Ecto neural progenitor cell (in vitro differentiated cells): ENCODE measurements around the gene UGT1A9.

Experiments used
- DNase-seq: peaks from one replicate; pipeline ENCODE4 v3.0.0-alpha.2; 2018; ENCODE audit warnings: low spot score

UGT1A9 gene

DNA sequence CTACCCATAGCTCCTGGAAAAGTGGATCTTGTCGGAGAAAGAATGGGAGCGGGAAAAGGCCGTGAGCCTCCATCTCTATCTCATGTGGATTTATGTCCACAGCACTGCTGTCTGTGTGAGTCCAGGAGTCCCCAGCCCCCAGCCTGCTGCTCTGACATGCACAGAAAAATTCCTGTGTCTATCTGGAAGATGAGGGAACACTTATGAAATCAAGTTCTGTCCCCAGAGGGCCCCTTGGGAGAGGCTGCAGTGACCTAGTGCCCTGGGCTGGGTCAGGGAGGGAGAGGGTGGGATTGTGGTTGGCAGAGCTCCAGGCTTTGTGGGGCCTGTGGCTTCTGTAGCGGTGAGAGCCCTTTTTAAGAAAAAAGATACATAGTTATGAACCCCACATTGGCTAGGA, 145.1 kb downstream of the UGT1A9 start:
- no peak for DNase-seq

DNA sequence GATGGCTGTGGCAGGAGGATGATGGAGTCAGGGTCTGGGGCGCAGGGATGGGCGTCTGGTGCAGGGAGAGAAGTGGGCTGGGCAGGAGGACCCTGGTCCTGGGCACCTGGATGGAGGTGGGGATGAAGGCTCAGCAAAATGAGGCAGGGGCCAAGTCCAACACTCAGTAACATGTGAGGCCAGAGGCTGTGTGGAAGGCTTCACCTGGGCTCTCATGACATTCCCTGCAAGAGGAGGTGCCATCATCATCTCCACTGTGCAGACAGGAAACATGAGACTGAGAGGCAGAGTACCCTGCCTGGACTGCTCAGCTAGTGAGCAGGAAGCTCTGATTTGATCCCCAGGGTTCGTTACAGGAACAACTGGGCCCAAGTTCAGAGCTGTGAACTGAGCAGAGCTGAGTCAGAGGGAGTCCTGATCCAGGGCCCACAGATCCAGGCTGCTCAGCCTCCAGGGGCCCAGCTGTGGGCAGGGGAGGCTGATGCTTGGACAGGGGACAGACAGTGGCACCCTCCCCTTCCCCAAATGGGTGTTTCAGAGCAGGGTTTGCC, 145.7 kb downstream of the UGT1A9 start:
- DNase-seq: no peak

DNA sequence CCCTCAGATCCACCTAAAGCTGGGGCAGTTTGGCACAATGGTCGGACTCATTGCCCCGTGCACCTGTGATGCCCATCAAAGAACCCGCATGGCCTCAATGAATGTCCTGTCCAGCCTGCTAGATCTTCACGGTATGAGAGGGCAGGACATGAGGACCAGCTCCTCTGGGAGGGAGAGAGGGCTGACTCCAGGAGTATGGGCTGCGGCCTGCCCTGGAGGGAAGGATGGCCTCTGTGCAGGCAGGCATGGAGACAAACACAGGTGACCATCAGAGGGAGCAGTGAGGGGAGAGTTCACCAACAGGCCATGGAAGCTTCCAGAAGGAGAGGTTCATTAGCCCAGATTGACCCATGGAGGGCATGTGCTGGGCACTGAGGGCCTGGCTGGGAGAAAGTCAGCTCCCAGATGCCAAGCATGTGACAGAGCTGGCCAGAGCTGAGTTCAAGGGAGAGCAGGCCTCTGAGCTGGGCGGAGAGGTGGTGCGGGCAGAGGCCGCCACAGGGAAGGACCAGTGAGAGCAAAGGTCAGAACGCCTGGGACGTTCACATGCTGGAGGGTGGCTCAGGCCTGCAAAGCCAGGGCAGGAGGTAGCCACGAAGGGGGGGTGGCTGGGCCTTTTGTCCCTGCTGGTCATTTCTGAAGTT, 146.4 kb downstream of the UGT1A9 start:
- no peak for DNase-seq

DNA sequence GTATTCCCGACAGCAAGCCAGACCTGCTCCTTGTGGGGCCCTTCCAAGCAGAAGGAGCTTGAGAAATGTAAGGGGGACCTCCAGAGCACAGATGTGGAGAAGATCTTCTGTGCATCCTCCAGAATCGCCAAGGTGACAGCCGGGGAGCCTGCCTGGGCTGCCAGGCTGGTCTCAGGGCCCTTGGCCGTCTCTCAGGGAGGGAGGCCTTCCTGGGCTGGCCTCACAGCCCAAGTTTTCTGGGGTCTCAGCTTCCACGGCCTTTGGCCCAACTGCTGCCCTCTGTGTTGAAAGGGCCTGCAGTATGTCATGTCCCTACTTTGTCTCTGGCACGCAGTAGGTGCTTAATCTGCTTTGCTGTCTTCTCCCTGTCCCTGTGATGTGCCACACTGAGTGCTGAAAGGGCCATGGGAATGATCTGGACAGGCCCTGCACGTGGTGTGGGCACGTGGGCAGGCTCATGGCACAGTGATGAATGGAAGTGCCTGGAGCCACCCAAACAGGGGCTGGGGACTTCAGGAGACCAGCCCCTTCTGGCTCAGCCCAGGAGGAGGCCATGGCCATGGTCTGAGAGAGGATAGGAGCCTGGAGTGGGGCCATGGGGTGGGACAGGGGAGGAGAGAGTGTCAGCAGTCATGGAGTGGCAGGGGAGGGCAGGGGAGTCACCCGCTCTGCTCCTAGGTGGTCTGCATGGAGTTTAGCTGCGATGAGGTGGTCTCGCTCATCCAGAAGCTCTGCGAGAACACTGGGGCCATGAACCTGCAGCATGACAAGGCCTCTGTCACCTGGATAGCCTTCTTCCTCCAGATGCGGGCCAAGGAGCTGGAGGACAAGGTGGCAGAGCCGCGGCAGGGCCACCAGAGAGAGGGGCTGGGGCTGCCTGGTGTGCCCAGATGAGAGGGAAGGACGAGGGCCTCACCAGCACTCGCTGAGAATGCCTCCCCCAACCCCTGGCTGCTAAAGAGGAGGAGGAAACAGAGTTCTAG, 147.2 kb downstream of the UGT1A9 start:
- DNase-seq: no peak

DNA sequence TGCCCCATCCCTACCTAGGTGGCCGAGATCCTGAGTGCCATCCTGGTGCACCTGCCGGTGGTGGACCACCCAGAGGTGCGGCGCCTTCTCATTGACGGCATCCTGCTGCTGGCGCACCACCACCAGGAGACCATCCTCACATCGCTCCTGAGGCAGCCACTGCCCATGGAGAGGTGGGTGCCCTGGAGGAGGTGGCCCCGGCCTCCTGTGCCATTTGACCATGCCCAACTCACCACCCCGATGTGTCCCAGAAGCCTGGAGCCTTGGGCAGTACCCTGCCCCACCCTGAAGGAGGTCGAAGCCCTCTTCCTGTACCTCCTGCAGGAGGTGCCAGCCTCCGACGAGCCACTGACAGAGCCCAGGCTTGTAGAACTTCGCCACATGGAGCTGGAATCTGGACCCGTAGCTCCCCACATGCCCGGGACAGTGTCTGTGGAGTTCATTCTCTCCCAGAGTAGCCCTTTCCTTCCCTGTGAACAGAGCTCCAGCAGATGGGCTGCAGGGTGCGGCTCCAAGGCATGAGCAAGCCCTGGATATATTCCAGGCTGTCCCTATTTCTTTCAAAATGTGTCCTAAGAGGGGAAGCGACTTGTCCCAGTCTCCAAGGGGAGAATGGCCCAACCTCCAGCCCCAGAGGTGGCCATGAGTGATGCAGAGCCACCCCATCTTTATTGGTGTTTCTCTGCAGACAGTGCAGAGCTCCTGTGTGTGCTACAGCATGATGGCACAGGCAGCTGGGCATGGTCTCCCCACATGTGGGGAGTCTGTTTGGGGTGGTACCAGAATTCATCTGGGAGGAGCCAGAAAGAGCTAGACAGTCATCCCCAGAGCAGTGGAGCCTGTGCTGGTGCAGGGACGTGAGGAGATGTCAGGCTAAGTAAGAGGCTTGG, 148.4 kb downstream of the UGT1A9 start:
- peak; percentile 29 for DNase-seq

DNA sequence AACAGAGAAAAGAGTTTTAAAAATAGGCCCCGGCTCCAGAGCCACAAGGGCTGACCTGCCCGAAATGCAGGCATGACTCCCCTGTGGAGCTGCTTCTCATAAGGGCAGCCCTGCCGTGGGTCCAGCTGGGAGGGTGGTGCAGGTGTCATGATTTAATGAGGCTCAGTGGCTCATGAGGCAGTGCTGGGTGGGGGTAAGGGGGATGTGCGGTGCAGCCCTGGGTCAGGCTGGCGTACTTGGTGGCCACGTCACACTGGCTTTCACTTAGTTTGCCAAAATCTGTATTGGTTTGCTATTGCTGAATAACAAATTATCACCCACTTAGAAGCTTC, 149.0 kb downstream of the UGT1A9 start:
- peak; percentile 34 for DNase-seq

DNA sequence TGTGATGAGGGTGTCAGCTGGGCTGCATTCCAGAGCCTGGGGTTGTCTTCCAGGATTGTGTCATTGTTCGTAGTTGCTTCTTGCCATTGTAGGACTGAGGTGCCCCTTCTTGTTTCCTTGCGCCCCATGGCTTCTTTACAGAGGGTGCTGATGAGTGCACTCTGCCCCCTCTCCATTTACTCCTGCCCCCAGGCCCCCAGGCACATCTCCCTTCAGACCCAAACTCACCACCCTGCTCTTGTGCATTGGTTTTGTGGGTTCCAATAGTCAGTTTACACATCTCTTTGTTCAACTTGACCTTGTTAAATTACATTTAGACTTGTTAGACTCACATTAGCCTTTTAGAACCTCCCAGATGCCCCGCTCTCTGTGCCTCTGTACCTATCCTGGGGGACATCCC, 149.5 kb downstream of the UGT1A9 start:
- DNase-seq: peak; percentile 32

DNA sequence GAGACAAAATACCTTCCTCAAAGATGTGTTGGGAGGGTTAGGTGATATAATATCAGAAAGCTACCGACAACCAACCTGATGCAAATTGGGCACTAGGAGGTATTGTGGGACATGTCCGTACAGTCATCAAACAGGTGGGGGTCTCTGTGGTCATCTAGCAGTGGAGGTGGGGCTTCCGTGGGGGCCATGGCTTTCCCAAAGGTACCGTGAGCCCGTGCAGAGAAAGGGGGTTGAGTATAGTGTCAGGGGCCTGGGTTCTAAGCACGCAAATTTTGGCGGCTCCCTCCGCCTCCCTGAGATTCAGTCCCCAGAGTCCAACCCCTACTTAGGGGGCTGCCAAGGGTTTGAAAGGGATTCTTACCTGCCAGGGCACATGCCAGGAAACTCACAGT, 150.0 kb downstream of the UGT1A9 start:
- DNase-seq: peak; percentile 17

DNA sequence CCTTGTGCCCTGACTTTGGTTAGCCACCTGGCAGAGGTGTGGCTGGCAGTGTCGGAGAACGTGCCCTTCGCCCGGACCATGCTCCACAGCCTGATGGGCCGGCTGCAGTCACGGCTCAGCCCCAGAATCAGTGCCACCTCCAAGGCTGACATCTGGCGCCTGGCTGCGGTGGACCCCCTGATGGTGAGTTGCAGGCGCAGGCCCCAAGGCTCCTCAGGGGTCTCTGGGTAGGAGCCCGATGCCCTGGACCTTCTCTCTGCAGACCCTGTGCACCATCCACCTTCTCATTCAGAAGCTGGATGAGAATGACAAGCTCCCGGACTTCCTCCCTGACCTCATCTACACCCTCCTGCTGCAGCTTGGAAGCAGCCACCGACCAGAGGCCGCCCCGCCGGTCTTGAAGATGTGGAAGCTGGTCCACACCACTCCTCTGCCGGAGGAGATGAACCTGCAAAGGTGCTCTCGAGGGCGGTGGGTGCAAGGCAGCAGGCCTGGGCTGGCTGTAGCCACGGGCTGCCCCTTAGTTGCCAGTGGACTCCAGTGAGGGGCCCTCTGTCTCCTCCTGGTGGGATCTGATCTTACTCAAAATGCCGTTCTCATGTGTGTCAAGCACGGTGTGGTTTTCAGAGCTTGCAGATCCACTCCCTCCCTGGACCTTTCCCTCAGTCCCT, 150.5 kb downstream of the UGT1A9 start:
- peak; percentile 42 for DNase-seq
